ENCODE results near the gene GCN1.

DNA sequence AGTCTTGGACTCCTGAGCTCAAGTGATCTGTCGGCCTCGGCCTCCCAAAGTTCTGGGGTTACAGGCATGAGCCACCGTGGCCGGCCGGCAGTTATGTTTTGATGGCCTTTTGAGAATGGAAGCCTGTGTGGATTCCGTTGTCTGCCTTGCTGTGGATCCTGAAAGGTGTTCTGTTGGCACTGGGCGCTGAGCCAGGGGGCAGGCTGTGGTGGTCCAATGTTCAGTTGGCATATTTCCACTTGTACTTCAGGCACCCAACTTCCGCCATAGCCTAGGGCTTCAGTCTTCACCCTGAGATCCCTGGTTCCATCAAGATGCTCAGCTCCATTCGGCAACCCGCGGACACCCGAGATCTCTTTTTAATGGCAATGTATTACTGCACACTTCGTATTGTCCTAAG lies 12.7 kb upstream of the GCN1 start:
- TF ChIP-seq, protein P1, sequence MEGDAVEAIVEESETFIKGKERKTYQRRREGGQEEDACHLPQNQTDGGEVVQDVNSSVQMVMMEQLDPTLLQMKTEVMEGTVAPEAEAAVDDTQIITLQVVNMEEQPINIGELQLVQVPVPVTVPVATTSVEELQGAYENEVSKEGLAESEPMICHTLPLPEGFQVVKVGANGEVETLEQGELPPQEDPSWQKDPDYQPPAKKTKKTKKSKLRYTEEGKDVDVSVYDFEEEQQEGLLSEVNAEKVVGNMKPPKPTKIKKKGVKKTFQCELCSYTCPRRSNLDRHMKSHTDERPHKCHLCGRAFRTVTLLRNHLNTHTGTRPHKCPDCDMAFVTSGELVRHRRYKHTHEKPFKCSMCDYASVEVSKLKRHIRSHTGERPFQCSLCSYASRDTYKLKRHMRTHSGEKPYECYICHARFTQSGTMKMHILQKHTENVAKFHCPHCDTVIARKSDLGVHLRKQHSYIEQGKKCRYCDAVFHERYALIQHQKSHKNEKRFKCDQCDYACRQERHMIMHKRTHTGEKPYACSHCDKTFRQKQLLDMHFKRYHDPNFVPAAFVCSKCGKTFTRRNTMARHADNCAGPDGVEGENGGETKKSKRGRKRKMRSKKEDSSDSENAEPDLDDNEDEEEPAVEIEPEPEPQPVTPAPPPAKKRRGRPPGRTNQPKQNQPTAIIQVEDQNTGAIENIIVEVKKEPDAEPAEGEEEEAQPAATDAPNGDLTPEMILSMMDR (IDR thresholded peaks at IDR 0.05), result no peak
- TF ChIP-seq POLR2A (IDR thresholded peaks at IDR 0.05), result no peak
